Peyer's patch (tissue), 4 donors: ENCODE data around the gene HERPUD1. TPM values are rescaled to one million over a fixed set of nuclear protein-coding genes. Genes with fewer than 3 reads are reported as not detected.

Source experiments
- DNase-seq, 3 donors: peaks; one replicate each; pipeline ENCODE4 v3.0.0-alpha.2; 2017 to 2019
- H3K27ac ChIP-seq, 4 donors: fragments of 200-600 bp; sonication (generic); one replicate each; pipeline ENCODE4 v1.5.1; 2016 to 2019
- H3K27me3 ChIP-seq, 2 donors: fragments of 200-600 bp; sonication (generic); one replicate each; pipeline ENCODE4 v1.5.1; 2019
- H3K36me3 ChIP-seq, 3 donors: fragments of 200-600 bp; sonication (generic); one replicate each; pipeline ENCODE4 v1.5.1; 2016 to 2019
- H3K4me1 ChIP-seq, 4 donors: fragments of 200-600 bp; sonication (generic); one replicate each; pipeline ENCODE4 v1.5.1; 2016 to 2019
- H3K4me3 ChIP-seq, 4 donors: fragments of 200-600 bp; sonication (generic); 1 replicate in 3 of 4; 2 replicates in 1 of 4; pipeline ENCODE4 v1.5.1; 2016 to 2019; ENCODE audit warnings: mild to moderate bottlenecking in 1 of 4
- H3K9me3 ChIP-seq, 4 donors: fragments of 200-600 bp; sonication (generic); one replicate each; pipeline ENCODE4 v1.5.1; 2016 to 2019; ENCODE audit warnings: mild to moderate bottlenecking in 1 of 4
- CTCF ChIP-seq, 6 experiments: fragments of 450-650 bp in 4 of 6; fragments of 200-600 bp in 2 of 6; sonication (generic) in 1 of 6; IDR thresholded peaks; one replicate each; pipeline ENCODE4 v1.5.1; 2017 to 2019; ENCODE audit warnings: antibody characterized with exemption in 6 of 6, mild to moderate bottlenecking in 3 of 6, moderate library complexity in 1 of 6
- POLR2A ChIP-seq, 2 donors: fragments of 450-650 bp; IDR thresholded peaks; one replicate each; pipeline ENCODE4 v1.5.1; 2017; ENCODE audit warnings: antibody characterized with exemption in 2 of 2, mild to moderate bottlenecking in 2 of 2, moderate library complexity in 2 of 2
- total RNA-seq, 4 donors: library from RNA; depleted of rRNA; stranded (reverse); fragments of >200 nt; gene quantifications; one replicate each; pipeline ENCODE4 v1.1.0, GENCODE V29; 2016

The HERPUD1 gene
- total RNA-seq, 4 donors from 2014 or later = 86.0 to 143 (median 108) TPM

DNA sequence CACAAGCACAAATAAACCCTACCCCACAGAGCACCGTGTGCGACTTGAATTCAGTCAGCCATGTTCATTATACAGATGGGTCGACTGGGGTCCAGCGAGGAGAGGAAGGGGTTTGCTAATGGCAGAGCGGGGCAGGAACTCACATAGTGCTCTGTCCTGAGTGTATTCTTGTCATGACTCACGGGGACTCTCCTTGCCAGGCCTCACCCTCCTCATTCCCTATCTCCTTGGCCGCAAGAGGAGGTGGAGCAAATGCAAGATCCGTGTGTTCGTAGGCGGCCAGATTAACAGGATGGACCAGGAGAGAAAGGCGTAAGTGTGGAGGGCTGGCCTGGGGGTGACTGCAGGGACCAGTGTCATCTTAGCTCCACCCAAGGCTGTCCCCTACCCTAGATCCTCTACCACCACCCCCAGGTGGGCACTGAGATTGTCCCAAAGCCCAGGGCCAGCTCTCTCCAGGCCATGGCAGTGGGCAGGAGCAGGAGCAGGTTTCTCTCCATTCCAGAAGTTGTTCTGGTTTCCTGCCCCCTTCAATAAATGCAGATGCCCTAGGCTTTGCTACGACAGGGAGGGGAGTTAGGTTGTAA is 37.5 kb upstream of the HERPUD1 start:
- TF ChIP-seq POLR2A (IDR thresholded peaks at IDR 0.05) (no peak), CTCF (IDR thresholded peaks at IDR 0.05) (no peak)
- peaks cover 0 to 11% (median 0%) of the 10 kb centered on the region in 4 donors for H3K4me1 ChIP-seq
- no peak overlapping the region for H3K27ac ChIP-seq

DNA sequence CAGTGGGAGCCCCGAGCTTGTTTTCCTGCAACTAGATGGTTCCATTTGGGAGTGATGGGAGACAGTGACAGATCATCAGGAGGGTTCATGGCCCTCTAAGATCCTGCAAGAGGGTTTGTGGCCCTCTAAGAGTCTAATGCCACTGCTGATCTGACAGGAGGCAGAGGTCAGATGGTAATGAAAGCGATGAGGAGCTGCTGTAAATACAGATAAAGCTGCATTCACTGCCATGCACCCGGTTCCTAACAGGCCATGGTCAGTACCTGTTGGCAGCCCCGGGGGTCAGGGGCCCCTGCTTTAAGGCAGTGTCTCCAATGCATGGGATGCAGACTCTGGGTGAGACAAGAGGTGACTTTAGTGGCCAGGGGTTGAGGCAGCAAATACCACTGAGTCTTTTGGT is 36.1 kb upstream of the HERPUD1 start:
- no peak for TF ChIP-seq POLR2A (IDR thresholded peaks at IDR 0.05)
- no peak for TF ChIP-seq CTCF (IDR thresholded peaks at IDR 0.05)
- no peak overlapping the region for H3K4me3 ChIP-seq
- no peaks in the 10 kb centered on the region for H3K9me3 ChIP-seq
- H3K36me3 ChIP-seq = no peaks in the 10 kb centered on the region
- no peak for DNase-seq
- peaks cover 0 to 11% (median 0%) of the 10 kb centered on the region in 4 donors for H3K4me1 ChIP-seq
- no peaks in the 10 kb centered on the region for H3K27me3 ChIP-seq
- no peak overlapping the region for H3K27ac ChIP-seq

More for the DNA sequence above, 37.5 kb upstream of the HERPUD1 start:
- Histone ChIP-seq H3K9me3 (no peaks in the 10 kb centered on the region), H3K27me3 (no peaks in the 10 kb centered on the region), H3K4me3 (no peak overlapping the region), H3K36me3 (no peaks in the 10 kb centered on the region)
- DNase-seq = no peak

GRCh38 chr16:56896244-56896643 is 35.7 kb upstream of the HERPUD1 start:
- H3K4me3 ChIP-seq = no peak overlapping the region
- H3K27me3 ChIP-seq = no peaks in the 10 kb centered on the region
- H3K9me3 ChIP-seq = no peaks in the 10 kb centered on the region
- DNase-seq = no peak
- H3K4me1 ChIP-seq = peaks cover 0 to 11% (median 0%) of the 10 kb centered on the region in 4 donors
- H3K36me3 ChIP-seq = no peaks in the 10 kb centered on the region
- TF ChIP-seq POLR2A (IDR thresholded peaks at IDR 0.05) (no peak), CTCF (IDR thresholded peaks at IDR 0.05) (no peak)
- H3K27ac ChIP-seq = no peak overlapping the region

GRCh38 chr16:56897026-56897799 is 34.7 kb upstream of the HERPUD1 start:
- no peak overlapping the region for H3K27ac ChIP-seq
- H3K9me3 ChIP-seq = no peaks in the 10 kb centered on the region
- DNase-seq = no peak
- no peaks in the 10 kb centered on the region for H3K36me3 ChIP-seq
- H3K4me3 ChIP-seq = no peak overlapping the region
- TF ChIP-seq POLR2A (IDR thresholded peaks at IDR 0.05) (no peak), CTCF (IDR thresholded peaks at IDR 0.05) (no peak)
- no peaks in the 10 kb centered on the region for H3K27me3 ChIP-seq
- peaks cover 0 to 11% (median 0%) of the 10 kb centered on the region in 4 donors for H3K4me1 ChIP-seq

GRCh38 chr16:56898847-56899246 is 33.1 kb upstream of the HERPUD1 start:
- H3K27ac ChIP-seq = no peak overlapping the region
- no peak for DNase-seq
- H3K36me3 ChIP-seq = no peaks in the 10 kb centered on the region
- no peak overlapping the region for H3K4me3 ChIP-seq
- H3K27me3 ChIP-seq = no peaks in the 10 kb centered on the region
- TF ChIP-seq CTCF (IDR thresholded peaks at IDR 0.05) = no peak
- no peak for TF ChIP-seq POLR2A (IDR thresholded peaks at IDR 0.05)
- H3K4me1 ChIP-seq = peaks cover 0 to 11% (median 0%) of the 10 kb centered on the region in 4 donors
- H3K9me3 ChIP-seq = no peaks in the 10 kb centered on the region
